ENCODE data around the gene FAM78A.

DNA sequence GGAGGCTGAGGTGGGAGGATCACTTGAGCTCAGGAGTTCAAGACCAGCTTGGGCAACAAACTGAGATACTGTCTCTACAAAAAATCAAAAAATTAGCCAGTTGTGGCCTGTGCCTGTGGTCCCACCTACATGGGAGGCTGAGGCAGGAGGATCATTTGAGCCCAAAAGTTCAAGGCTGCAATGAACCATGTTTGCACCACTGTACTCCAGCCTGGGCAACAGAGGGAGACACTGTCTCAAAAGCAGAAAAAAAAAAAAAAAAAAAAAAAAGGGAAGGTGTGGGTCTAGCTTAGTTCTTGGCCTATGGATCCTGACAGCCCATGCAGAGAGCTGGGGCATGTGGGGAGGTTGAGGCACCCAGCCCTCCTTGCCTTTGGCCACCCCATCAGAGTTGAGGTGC lies 24.1 kb upstream of the FAM78A start:
- TF ChIP-seq POLR2A (IDR thresholded peaks at IDR 0.05; ENCODE audit: low read length) (no peak), GATA1 (IDR thresholded peaks at IDR 0.05; ENCODE audit: low read depth, low read length) (no peak)

Data from erythroblast (primary cell).